Fibroblast of skin of left quadriceps (primary cell): Measurements from ENCODE around the gene FUOM.
A peak's percentile ranks its signal among the peaks of the same experiment; 100 is the strongest.

ENCODE experiments used
- DNase-seq, 2 experiments: peaks; one replicate each; pipeline ENCODE4 v3.0.0-alpha.2; 2013; ENCODE audit warnings: low read depth in 2 of 2

The FUOM gene, protein sequence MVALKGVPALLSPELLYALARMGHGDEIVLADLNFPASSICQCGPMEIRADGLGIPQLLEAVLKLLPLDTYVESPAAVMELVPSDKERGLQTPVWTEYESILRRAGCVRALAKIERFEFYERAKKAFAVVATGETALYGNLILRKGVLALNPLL

DNA sequence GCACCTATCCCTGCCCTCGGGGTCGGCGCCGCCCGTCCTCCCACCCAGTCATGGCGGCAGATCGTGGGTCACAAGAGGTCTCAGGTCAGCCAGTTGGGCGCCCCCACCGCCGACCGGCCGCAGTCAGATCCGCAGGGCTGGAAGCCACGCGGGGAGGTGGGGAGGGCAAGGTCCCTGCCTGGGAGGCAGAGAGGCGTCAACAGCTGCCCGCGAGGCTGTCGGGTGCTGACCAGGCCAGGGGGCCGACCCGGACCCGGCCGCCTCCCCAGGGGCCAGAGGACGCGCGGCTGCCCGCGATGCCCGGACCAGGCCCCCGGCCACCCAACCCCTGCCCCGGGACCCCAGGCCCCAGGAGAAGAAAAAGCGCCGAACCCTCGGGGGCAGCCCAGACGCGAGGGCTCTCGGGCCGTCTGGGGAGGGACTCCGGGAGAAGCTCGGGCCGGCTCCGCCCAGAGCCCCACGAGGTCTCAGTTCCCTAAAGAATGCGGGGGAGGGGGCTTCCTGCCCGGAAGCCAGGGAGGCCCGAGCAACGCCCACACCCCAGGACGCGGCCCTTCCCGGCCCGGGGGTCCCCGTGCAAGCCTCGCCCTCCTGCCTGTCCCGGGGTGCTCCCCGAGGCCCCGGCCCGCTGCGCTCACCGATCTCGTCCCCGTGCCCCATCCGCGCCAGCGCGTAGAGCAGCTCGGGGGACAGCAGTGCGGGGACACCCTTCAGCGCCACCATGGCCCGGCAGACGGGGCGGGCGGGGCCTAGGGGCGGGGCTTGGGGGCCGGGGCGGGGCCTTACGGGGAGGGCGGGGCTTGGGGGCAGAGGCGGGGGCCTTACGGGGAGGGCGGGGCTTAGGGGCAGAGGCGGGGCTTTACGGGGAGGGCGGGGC, at the start of gene FUOM:
Gene FUOM, minus strand, starts transcription at position 735 of the 877 bp plus-strand sequence. Its CDS starts 12 bp downstream, at position 723.
- peak in 1 of 2 experiments; percentile 41 for DNase-seq

DNA sequence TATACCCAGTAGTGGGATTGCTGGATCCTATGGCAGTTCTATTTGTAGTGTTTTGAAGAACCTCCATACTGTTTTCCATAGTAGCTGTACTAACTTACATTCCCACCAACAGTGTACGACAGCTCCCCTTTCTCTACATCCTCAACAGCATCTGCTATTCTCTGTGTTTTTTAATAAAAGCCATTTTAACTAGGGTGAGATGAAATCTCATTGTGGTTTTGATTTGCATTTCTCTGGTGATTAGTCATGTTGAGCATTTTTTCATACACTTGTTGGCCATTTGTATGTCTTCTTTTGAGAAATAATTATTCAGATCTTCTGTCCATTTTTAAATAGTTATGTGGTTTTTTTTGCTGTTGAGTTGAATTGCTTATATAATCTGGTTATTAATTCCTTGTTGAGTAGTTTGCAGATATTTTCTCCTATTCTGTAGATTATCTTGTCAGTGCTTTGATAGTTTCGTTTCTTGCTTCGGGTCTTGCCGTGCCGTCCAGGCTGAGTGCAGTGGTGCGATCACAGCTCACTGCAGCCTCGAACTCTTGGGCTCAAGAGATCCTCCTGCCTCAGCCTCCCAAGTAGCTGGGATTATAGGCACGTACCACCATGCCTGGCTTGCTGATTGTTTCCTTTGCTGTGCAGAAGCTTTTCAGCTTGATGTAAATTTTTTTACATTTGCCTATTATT, 48.2 kb upstream of the FUOM start:
- peak; percentile 30 to 34 for DNase-seq

DNA sequence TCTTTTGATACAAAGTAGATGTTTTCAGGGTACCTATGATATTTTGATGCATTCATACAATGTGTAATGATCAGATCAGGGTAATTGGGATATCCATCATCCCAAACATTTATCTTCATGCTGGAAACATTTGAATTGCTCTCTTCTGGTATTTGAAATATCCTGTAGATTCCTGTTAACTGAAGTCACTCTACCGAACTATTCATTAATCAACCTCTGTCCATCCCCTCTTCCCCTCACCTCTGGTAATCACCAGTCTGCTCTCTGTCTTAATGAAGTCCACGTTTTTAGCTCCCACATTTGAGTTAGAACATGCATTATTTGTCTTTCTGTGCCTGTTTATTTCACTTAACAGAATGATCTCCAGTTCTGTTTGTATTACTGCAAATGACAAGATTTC, 47.5 kb upstream of the FUOM start:
- peak; percentile 6 to 14 for DNase-seq

DNA sequence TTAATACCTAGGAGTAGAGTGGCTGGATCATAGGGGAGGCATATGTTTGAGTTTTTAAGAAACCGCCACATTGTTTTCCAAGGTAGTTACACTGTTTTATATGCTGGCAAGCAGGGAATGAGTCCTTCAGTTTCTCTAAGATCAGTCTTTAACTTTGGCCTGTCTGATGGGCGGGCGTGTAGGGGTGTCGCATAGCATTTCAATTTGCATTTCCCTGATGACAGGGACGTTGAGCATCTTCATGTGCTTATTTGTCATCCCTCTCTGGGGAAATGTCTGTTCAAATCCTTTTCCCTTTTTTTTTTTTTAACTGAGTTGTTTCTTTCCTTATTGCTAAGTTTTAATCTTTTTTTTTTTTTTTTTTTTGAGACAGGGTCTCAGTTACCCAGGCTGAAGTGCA, 46.0 kb upstream of the FUOM start:
- DNase-seq, result no peak

DNA sequence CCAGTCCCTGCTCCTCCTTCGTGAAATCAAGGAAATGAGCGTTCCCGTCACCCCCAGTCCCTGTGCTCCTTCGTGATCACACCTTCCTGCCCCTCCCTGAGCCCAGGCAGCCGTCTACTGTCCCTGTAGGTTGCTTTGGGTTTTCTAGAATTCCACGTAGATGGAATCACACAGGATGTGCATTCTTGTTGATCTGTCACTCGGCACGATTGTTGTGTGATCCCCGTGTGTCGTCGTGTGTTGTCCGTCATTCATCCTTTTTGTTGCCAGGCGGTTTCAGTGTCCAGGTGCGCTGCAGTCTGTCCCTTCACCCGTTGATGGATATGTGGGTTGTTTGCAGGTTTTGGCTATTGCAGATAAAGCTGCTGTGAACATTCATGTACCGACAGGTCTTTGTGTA, 45.5 kb upstream of the FUOM start:
- DNase-seq, result no peak

DNA sequence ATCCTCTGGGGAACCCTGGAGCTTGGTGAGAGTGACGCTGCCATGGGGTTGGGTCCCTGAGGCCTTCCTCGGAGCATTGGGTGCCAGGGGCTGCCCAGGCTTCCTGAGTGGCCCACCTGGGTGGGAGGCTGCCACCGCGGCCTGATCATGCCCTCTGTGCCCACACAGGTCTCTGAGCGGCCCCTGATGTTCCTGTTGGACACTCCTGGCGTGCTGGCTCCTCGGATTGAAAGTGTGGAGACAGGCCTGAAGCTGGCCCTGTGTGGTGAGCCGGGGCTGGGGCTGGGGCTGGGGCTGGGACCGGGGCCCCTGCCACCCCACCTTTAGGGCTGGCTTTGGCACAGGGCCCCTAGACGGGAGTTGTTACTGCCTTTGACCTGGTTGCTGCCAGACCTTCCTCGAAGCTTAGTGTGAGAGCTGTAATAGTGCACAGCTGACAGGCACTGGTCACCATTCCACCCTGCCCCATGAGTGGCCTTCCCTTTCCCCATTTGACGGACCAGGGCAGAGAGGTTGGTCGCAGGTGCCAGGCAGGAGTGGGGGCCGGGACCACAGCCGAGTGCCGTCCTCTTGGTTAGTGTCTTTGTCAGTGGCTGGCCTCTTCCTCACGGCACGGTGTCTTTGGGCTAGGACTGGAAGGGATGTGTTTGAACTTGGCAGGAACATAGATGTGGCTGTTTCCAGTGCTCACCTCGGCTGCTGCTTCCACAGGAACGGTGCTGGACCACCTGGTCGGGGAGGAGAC, 44.3 kb upstream of the FUOM start:
- DNase-seq, result no peak

DNA sequence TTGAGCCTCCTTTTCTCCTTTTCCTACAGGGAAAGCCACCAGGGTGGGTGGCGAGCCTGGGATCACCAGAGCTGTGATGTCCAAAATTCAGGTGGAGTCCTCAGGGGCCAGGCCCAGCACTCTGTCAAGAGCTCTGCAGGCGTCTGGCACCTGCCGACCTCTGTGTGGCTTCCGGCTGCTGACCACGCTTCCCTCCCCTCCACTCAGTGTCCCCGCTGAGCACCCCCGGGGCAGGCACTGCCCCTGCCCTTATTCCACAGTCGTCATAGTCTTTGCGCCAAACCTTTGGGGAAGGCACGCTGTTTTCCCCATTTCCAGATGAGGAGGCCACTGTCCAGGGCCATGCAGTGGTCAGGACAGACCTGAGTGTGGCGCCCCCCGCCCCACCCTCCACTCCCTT, 43.7 kb upstream of the FUOM start:
- no peak for DNase-seq

DNA sequence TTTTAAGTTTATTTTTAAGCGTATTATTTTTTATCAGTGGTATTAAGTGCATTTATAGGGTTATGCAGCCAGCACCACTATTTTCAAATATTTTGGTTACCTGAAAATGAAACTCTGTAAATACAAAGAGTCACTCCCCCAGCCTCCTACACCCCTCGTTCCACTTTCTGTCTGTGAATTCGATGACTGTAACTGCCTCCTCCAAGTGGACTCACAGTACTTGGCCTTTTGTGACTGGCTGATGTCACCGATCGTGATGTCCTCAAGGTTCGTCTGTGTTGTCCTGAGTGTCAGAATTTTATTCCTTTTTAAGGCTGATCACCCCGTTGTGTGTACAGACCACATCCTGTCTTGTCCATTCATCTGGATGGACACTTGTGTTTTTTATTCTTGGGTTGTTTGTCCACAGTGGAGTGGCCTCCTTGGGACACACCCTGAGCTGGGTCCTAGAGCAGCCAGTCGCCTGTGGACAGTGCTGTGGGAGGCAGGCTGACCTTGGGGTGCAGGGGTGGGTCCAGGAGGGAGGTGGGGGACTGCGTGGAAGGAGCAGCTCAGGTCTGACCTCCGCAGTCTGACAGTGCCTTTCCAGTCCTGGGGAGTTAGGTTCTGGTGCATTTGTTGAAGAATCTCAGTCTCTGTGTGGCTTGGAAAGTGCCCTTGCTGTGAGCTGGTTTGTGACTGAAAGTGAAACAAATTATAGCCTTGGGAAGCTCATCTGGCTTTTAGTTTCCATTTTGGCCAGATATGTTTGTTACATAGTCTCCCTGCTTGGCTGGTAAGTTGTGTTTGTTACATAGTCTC, 43.0 kb upstream of the FUOM start:
- DNase-seq, result no peak

DNA sequence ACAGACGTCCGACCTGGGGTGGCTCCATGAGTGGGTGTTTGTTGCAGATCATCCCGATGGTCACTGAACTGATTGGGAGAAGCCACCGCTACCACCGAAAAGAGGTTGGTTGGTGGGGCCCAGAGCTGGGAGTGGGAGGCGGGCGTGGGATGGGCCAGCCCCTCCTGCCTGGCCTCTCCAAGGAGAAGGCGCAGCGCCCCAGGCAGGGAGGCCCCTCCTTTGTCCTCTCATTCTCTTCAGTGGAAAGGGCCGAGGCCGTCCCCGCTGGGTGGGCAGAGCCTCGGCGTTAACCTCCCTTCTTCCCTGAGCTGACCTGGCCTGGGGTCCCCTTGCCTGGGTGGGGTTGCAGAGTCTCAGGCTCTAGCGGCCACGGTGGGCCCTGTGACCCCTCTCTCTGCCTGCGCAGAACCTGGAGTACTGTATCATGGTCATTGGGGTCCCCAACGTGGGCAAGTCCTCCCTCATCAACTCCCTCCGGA, 41.3 kb upstream of the FUOM start:
- no peak for DNase-seq

DNA sequence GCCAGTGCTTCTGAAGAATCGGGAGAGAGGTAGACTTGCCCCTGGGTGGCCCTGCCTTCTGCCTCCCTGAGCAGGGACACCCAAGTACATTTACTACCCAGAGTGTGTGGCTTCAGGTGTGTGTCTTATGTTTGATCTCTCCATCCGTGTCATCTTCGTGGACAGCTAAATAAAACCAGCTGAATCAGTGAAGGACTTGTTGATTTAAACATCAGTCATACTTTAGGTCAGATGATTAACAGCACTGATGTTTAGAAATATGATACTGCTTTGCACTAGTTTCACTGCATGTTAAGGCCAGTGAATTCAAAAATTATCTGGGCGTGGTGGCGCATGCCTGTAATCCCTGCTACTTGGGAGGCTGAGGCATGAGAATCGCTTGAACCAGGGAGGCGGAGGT, 40.1 kb upstream of the FUOM start:
- no peak for DNase-seq

DNA sequence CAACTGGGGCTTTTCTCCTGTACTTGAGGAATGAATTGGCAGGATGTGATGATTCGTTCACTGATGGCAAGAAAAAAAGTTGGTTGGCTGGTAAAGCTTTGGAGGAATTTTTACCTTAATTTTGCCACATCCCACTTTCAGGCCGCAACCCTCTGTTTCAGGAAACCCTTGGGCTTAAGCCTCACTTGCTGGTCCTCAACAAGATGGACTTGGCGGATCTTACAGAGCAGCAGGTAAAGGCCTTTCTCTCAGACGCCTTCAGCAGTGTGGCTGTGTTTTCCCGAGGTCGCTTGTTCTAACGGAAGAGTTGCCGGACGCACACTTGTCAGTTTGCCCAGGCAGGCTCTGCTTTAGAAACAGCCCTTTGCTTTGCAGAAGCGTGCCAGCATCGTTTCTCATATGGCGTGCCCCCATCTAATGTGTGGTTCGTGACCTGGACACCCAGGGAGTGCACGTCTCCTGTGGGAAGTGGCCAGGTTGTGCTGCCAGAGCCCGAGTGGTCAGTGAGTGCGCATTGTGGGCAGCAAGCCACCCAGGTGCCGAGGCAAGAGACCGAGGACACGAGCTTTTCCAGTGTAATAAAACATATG, 38.3 kb upstream of the FUOM start:
- no peak for DNase-seq

DNA sequence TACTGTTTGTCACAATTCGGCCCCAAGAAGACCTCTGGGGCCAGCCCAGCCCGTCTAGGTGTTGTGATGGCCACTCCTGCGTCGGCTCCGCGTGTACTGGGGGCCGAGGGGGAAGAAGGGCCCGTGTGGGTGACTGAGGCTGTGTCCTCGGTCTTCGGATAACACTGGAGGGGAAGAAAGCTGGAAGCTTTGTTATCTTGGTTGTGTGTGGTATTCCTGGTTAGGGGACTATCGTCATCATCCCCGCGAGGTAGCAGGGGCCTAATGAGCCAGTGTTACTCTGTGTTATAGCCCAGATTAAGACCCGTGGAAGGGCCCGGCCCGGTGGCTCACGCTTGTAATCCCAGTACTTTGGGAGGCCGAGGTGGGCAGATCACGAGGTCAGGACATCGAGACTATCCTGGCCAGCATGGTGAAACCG, 37.0 kb upstream of the FUOM start:
- no peak for DNase-seq

DNA sequence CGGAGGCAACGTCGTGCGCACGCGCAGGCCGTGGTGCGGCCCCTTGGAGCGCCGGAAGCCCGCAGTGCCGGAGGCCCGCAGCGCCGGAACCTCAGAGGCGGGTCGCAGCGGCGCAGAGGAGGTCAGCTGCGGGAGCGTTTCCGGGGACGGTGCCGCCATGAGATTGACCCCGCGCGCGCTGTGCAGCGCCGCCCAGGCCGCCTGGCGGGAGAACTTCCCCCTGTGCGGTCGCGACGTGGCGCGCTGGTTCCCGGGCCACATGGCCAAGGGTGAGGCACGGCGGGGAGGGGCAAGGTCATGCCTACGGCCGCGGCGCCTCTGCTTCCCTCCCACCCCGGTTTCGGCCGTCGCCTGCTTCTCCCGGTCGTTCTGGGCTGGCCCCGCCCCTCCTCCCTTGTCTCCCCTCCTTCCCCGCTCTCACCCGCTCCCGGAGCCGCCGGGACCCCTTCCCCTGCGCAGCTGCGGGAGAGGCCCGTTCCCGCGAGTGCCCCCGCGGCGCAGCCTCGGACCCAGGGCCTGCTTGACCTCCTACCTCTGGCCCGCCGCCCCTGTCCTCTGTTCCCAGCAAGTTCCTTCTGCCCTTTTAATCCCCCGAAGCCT, 36.3 kb upstream of the FUOM start, which contains the start of gene MTG1:
Gene MTG1, plus strand, starts transcription at position 94 of the 600 bp plus-strand sequence. Its CDS starts 64 bp downstream, at position 158.
- DNase-seq, result peak; percentile 81 to 84

DNA sequence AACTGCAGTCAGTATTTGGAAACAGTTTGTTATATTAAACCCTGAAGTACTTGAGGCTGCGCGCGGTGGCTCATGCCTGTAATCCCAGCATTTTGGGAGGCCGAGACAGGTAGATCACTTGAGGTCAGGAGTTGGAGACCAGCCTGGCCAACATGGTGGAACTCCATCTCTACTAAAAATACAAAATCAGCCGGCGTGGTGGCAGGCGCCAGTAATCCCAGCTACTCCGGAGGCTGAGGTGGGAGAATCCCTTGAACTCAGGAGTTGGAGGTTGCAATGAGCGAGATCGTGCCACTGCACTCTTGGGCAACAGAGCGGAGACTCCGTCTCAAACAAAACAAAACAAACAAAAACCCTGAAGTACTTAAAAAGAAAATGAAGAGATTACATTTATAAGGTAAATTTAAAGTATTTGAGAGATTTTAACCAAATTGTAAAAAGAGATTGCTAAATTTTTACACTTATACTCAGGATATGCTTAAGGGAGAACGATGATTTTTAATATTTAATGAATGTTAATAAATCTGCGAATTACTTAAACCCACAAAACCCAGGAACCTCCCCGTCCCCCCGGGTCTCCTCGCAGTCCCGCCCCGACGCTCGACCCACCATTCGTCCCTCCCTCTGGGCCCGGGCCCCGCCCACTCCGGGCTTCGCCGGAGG, 35.7 kb upstream of the FUOM start:
- no peak for DNase-seq

DNA sequence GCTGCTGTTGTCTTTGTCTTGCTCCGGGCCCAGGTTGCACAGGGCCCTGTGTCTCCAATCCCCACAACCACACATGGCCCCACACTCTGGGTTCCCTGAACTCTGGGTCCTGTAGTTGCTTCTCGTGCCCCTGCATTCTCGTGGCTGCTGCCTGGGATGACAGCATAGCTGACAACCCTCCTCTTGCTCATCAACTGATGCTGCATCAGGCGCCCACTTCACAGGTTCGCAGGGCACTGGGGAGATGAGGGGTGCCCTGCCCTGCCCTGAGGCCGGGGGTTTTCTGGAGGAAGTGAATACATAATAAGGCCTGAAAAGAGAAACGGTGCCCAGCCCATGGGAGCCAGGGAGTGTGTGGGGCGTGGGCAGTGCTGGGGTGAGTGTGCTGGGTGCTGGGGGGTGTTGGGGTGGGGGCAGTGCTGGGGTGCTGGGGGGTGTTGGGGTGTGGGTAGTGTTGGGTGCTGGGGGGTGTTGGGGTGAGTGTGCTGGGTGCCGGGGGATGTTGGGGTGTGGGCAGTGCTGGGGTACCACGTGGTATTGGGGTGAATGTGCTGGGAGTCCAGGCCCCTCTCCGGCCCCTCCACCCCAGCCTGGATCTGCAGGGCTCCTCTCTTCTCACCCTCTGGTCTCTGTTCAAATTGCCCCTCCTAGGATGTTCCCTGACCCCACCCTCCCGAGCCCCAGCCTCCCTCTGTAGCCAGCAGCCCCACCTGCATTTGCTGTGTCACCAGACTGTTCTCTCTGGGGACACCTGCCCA, 34.1 kb upstream of the FUOM start:
- no peak for DNase-seq

DNA sequence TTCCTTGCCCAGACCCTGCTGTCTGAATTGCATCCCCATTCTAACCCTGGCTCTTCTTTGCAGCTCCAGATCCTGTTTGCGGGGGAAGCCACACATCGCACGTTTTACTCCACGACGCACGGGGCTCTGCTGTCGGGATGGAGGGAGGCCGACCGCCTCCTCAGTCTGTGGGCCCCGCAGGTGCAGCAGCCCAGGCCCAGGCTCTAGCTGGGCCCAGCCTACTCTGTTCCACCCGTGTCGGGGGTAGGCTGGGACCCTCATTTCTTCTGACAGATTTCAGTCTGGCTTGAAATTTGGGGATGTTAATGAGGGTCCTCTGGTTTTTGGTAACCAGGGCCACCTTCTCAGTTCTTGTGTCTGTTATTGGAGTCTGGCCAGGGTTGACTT, 33.4 kb upstream of the FUOM start:
- DNase-seq, result no peak

DNA sequence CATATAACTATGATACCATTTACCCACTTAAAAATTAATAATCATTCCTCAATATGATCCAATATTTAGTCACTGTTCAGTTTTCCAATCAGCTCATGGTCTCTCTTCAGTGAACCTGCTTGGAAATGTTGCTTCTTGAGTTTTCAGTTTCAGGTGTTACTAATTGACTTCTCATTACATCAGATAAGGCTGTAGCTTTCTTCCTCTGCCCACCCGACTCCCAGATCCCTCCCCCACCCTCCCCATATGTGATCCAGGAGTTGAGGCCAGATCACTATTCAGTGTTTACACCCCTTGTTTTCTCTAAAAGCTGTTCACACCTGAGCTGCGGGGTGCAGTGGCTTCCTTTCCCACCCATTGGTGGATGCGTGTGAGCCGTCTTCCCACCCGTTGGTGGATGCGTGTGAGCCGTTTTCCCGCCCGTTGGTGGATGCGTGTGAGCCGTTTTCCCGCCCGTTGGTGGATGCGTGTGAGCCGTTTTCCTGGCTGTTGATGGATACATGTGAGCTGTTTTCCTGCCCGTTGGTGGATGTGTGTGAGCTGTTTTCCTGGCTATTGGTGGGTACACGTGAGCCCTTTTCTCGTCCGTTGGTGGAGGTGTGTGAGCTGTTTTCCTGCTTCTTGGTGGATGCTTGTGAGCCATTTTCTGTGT, 32.9 kb upstream of the FUOM start:
- DNase-seq, result no peak
